HCT116 (cell line): ENCODE data around the gene DGCR8. TPM values are rescaled to one million over a fixed set of nuclear protein-coding genes. Genes with fewer than 3 reads are reported as not detected.

Experiments used
- ATAC-seq: fragments of 200-7000 bp; cut with Tn5 transposase; 2 replicates; pipeline ENCODE4 v1.9.1; 2020; ENCODE audit warnings: mild to moderate bottlenecking, moderate library complexity
- BruUV-seq: library from RNA; stranded (reverse); fragments of 400-500 nt; replicated peaks from 2 replicates; lab custom pipeline; 2021; lab: Mats Ljungman, UMichigan
- CTCF ChIA-PET: fragments of 300-600 bp; sonication (Branson Sonifier 250); formaldehyde crosslinking; loops from one replicate; lab custom pipeline; 2021; ENCODE audit warnings: antibody characterized with exemption; lab: Charles Lee
- POLR2A ChIA-PET: fragments of 300-600, 350-600 bp; sonication (Branson Sonifier 250); formaldehyde crosslinking; loops from one replicate; lab custom pipeline; 2021; ENCODE audit warnings: antibody characterized with exemption; lab: Charles Lee
- RAD21 ChIA-PET, 2 experiments: fragments of 300-600 bp; sonication (Branson Sonifier 250); formaldehyde crosslinking; loops; one replicate each; lab custom pipeline; 2023; ENCODE audit warnings: low total read pairs in 2 of 2; ENCODE audit not compliant: uncharacterized antibody in 2 of 2, unreplicated experiment in 2 of 2, low non-redundant PET in 1 of 2; lab: Charles Lee
- DNase-seq: peaks from one replicate; pipeline ENCODE4 v3.0.0-alpha.2; 2010; ENCODE audit warnings: low read depth, low spot score
- H2AFZ ChIP-seq: fragments of 200-600 bp; shearing (Covaris generic), sonication (generic); 2 replicates; pipeline ENCODE4 v1.6.1; 2017; ENCODE audit warnings: low read depth, mixed run types, mixed read lengths, antibody characterized with exemption, low read length; ENCODE audit not compliant: poor library complexity, severe bottlenecking
- H3K27ac ChIP-seq: 2 replicates; pipeline ENCODE4 v1.5.1; 2012; ENCODE audit warnings: low read depth, low read length
- H3K27me3 ChIP-seq: fragments of 200-600 bp; sonication (generic); 2 replicates; pipeline ENCODE4 v1.6.1; 2016; ENCODE audit warnings: mixed run types, low read length, mixed read lengths; ENCODE audit not compliant: insufficient read depth
- H3K36me3 ChIP-seq, 2 experiments: fragments of 200-500 bp in 1 of 2; fragments of 200-600 bp in 1 of 2; sonication (Bioruptor generic) in 1 of 2; sonication (generic) in 1 of 2; 2 replicates each; pipeline versions ENCODE4 v1.5.1 to v1.6.1; 2014 to 2016; ENCODE audit warnings: low read length in 2 of 2, inconsistent platforms in 1 of 2, mixed read lengths in 1 of 2, mixed run types in 1 of 2; ENCODE audit not compliant: insufficient read depth in 2 of 2, control insufficient read depth in 1 of 2
- H3K4me1 ChIP-seq, 2 experiments: fragments of 200-600 bp in 1 of 2; sonication (generic) in 1 of 2; 2 replicates each; pipeline versions ENCODE4 v1.5.1 to v1.6.1; 2012 to 2017; ENCODE audit warnings: low read length in 2 of 2, inconsistent platforms in 1 of 2, mild to moderate bottlenecking in 1 of 2, mixed read lengths in 1 of 2, mixed run types in 1 of 2, moderate library complexity in 1 of 2; ENCODE audit not compliant: insufficient read depth in 2 of 2, control insufficient read depth in 1 of 2
- H3K4me2 ChIP-seq: fragments of 200-600 bp; sonication (generic); 2 replicates; pipeline ENCODE4 v1.6.1; 2017; ENCODE audit warnings: mixed run types, low read length, mixed read lengths
- H3K4me3 ChIP-seq, 2 experiments: fragments of 200-600 bp in 1 of 2; sonication (generic) in 1 of 2; replicated peaks in 1 of 2; 2 replicates each; pipeline ENCODE4 v1.5.1; 2011 to 2016; ENCODE audit warnings: low read length in 2 of 2, control low read depth in 1 of 2, low read depth in 1 of 2, mild to moderate bottlenecking in 1 of 2, mixed read lengths in 1 of 2, mixed run types in 1 of 2
- H3K79me2 ChIP-seq: fragments of 200-600 bp; sonication (generic); 2 replicates; pipeline ENCODE4 v1.6.1; 2017; ENCODE audit warnings: mild to moderate bottlenecking, mixed run types, low read length, moderate library complexity, mixed read lengths; ENCODE audit not compliant: insufficient read depth
- H3K9ac ChIP-seq: fragments of 200-600 bp; sonication (generic); 2 replicates; pipeline ENCODE4 v1.6.1; 2016; ENCODE audit warnings: low read length, mixed read lengths
- H3K9me2 ChIP-seq: fragments of 200-600 bp; sonication (generic), shearing (Covaris generic); 2 replicates; pipeline ENCODE4 v1.6.1; 2017; ENCODE audit warnings: mixed run types, mild to moderate bottlenecking, moderate library complexity; ENCODE audit not compliant: insufficient read depth
- H3K9me3 ChIP-seq, 2 experiments: fragments of 200-500 bp in 1 of 2; fragments of 200-600 bp in 1 of 2; sonication (Bioruptor generic) in 1 of 2; sonication (generic) in 1 of 2; 2 replicates each; pipeline ENCODE4 v1.6.1; 2014 to 2017; ENCODE audit warnings: low read length in 2 of 2, mixed read lengths in 2 of 2, inconsistent platforms in 1 of 2, low read depth in 1 of 2, mild to moderate bottlenecking in 1 of 2, mixed run types in 1 of 2, moderate library complexity in 1 of 2; ENCODE audit not compliant: control insufficient read depth in 1 of 2, insufficient read depth in 1 of 2
- H4K20me1 ChIP-seq: fragments of 200-600 bp; sonication (generic), shearing (Covaris generic); 2 replicates; pipeline ENCODE4 v1.6.1; 2017; ENCODE audit warnings: mixed run types, mild to moderate bottlenecking, moderate library complexity; ENCODE audit not compliant: insufficient read depth
- CEBPB ChIP-seq: IDR thresholded peaks from 2 replicates; pipeline ENCODE4 v1.6.1; 2012; ENCODE audit warnings: low read depth
- EZH2phosphoT487 ChIP-seq: fragments of 200-600 bp; IDR thresholded peaks from 2 replicates; pipeline ENCODE4 v1.6.1; 2018; ENCODE audit warnings: antibody characterized with exemption, borderline replicate concordance
- FOSL1 ChIP-seq: IDR thresholded peaks from 2 replicates; pipeline ENCODE4 v1.6.1; 2012; ENCODE audit warnings: low read depth
- JUND ChIP-seq: IDR thresholded peaks from 2 replicates; pipeline ENCODE4 v1.6.1; 2012
- RAD21 ChIP-seq: IDR thresholded peaks from 2 replicates; pipeline ENCODE4 v1.6.1; 2012; ENCODE audit warnings: low read depth, mild to moderate bottlenecking
- SP1 ChIP-seq: IDR thresholded peaks from 2 replicates; pipeline ENCODE4 v1.6.1; 2012; ENCODE audit warnings: low read depth
- TCF7L2 ChIP-seq: IDR thresholded peaks from 2 replicates; pipeline ENCODE4 v1.7.0; 2011; ENCODE audit warnings: borderline replicate concordance, inconsistent platforms; ENCODE audit not compliant: insufficient read depth, insufficient read length; ENCODE audit errors: extremely low read depth
- ZFX ChIP-seq: fragments of 450-650 bp; IDR thresholded peaks from 2 replicates; pipeline ENCODE4 v1.6.1; 2017
- intact Hi-C: fragments of 100-400 bp; cut with micrococcal nuclease; formaldehyde crosslinking; loops from 2 replicates; pipeline ENCODE4 v1.10.0; 2022
- total RNA-seq: library from RNA; stranded (reverse); gene quantifications from one replicate; pipeline ENCODE4 v1.2.1, GENCODE V29; 2021; ENCODE audit not compliant: unreplicated experiment
- TF ChIP-seq, protein P1 (sequence below): IDR thresholded peaks from 2 replicates; pipeline ENCODE4 v1.6.1; 2012
- TF ChIP-seq, protein P2 (sequence below), 3 experiments: fragments of 200-600 bp in 1 of 3; sonication (generic) in 1 of 3; IDR thresholded peaks in 2 of 3; conservative IDR thresholded peaks in 1 of 3; 2 replicates each; pipeline ENCODE4 v1.5.1; 2012 to 2017; ENCODE audit warnings: low read depth in 2 of 3, low read length in 2 of 3, antibody characterized with exemption in 1 of 3, borderline replicate concordance in 1 of 3, control low read depth in 1 of 3, mild to moderate bottlenecking in 1 of 3, mixed read lengths in 1 of 3, mixed run types in 1 of 3, moderate library complexity in 1 of 3; ENCODE audit not compliant: insufficient read depth in 1 of 3

Gene DGCR8
- total RNA-seq, 1 experiment from 2014 or later: 43.8 TPM

DNA sequence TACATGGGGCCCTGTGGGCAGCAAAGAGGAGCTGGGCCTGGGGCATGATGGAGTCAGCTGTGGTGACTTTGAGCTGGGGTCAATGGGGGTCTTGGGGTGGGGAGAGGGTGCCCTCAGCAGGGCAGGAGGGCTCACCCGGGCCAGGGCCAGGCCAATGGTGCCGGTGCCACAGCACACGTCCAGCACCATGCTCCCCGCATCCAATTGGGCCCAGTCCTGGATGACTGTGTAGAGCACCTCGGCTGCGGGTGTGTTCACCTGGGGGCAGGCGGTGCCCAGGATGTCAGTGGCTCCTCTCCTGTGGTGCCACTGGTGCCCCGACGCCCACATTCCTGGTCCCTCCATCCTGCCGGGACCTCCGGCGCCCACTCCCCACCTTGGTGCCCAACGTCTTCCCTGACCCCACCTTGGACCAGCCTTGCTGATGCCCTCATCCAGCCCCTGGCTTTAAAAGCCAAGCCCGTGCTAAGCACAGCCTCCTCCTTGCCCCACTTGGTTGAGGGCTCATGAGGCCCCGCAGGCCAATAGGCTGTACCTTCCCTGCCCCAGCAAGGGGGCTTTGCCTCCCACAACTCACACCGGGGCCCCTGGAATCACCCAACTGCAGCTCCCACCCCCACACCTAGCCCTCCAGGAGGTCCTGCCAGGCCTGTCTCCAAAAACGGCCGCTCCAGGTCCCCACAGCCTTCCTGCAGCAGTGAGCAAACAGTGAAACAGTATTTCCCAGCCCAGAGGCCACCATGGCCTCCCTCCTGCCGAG is 33.7 kb downstream of the DGCR8 start:
- H3K4me1 ChIP-seq: peaks cover 12 to 19% of the 10 kb centered on the region in 2 experiments
- peaks cover 43% of the 10 kb centered on the region for H3K79me2 ChIP-seq
- no TSS peak for BruUV-seq
- no peak overlapping the region for H3K9ac ChIP-seq
- ChIA-PET CTCF (no interaction called here), RAD21 (no interaction called here), POLR2A (no interaction called here)
- peaks cover 7 to 41% of the 10 kb centered on the region in 2 experiments; a peak in 3 of 4 replicates for H3K36me3 ChIP-seq
- no peaks in the 10 kb centered on the region for H3K9me2 ChIP-seq
- TF ChIP-seq JUND (no peak), RAD21 (no peak), EZH2phosphoT487 (no peak), CEBPB (no peak), SP1 (no peak), TCF7L2 (no peak), ZFX (no peak), FOSL1 (no peak)
- TF ChIP-seq, protein P1, sequence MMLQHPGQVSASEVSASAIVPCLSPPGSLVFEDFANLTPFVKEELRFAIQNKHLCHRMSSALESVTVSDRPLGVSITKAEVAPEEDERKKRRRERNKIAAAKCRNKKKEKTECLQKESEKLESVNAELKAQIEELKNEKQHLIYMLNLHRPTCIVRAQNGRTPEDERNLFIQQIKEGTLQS: no peak
- TF ChIP-seq, protein P2, sequence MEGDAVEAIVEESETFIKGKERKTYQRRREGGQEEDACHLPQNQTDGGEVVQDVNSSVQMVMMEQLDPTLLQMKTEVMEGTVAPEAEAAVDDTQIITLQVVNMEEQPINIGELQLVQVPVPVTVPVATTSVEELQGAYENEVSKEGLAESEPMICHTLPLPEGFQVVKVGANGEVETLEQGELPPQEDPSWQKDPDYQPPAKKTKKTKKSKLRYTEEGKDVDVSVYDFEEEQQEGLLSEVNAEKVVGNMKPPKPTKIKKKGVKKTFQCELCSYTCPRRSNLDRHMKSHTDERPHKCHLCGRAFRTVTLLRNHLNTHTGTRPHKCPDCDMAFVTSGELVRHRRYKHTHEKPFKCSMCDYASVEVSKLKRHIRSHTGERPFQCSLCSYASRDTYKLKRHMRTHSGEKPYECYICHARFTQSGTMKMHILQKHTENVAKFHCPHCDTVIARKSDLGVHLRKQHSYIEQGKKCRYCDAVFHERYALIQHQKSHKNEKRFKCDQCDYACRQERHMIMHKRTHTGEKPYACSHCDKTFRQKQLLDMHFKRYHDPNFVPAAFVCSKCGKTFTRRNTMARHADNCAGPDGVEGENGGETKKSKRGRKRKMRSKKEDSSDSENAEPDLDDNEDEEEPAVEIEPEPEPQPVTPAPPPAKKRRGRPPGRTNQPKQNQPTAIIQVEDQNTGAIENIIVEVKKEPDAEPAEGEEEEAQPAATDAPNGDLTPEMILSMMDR (IDR thresholded peaks at IDR 0.05 in 2 of 3, conservative IDR thresholded peaks at IDR 0.05 in 1 of 3; ENCODE audit: borderline replicate concordance in 1 of 3, insufficient read depth in 1 of 3, low read depth in 2 of 3, low read length in 2 of 3): no peak
- intact Hi-C loops: loop anchor here (10.0 kb wide), 1 partner anchor 149 kb away; no protein-coding TSS in a partner anchor
- H3K27me3 ChIP-seq: no peaks in the 10 kb centered on the region
- ATAC-seq: no peak
- H4K20me1 ChIP-seq: no peaks in the 10 kb centered on the region
- H3K9me3 ChIP-seq: no peaks in the 10 kb centered on the region
- DNase-seq: no peak
- no peak overlapping the region; the same call in 1 of the 2 replicates for H3K27ac ChIP-seq
- H2AFZ ChIP-seq: no peak overlapping the region
- no peak overlapping the region for H3K4me3 ChIP-seq
- H3K4me2 ChIP-seq: no peak overlapping the region
